SK-N-MC (cell line): Measurements from ENCODE around the gene TOX4.
"Not testable (repeated sequence)": the region's sequence is repeated elsewhere in the genome, so short reads cannot be mapped to it uniquely, and the experiment has no call there.

ENCODE experiments used
- DNase-seq: peaks from one replicate; pipeline ENCODE4 v3.0.0-alpha.2; 2011; ENCODE audit warnings: low read depth, low spot score
- H3K27ac ChIP-seq: fragments of 200-600 bp; sonication (generic); 2 replicates; pipeline ENCODE4 v1.5.1; 2016; ENCODE audit warnings: mixed run types
- H3K36me3 ChIP-seq: fragments of 200-600 bp; sonication (generic); 2 replicates; pipeline ENCODE4 v1.6.1; 2017; ENCODE audit warnings: antibody characterized with exemption, low read length, mixed read lengths; ENCODE audit not compliant: insufficient read depth
- H3K4me3 ChIP-seq: fragments of 200-600 bp; sonication (generic); 2 replicates; pipeline ENCODE4 v1.5.1; 2016
- H3K9ac ChIP-seq: fragments of 200-600 bp; sonication (generic); 2 replicates; pipeline ENCODE4 v1.8.0; 2017; ENCODE audit warnings: mixed run types, mixed read lengths; ENCODE audit not compliant: insufficient read length
- H3K9me3 ChIP-seq: fragments of 200-600 bp; sonication (generic); 2 replicates; pipeline ENCODE4 v1.6.1; 2017; ENCODE audit warnings: low read depth, mild to moderate bottlenecking, antibody characterized with exemption, low read length, moderate library complexity, mixed read lengths
- EZH2 ChIP-seq: fragments of 200-600 bp; sonication (generic); IDR thresholded peaks from one replicate; pipeline ENCODE4 v1.6.1; 2017; ENCODE audit warnings: antibody characterized with exemption
- FOXP2 ChIP-seq: optimal IDR thresholded peaks from 2 replicates; pipeline ENCODE3; 2011; ENCODE audit warnings: mild to moderate bottlenecking, moderate library complexity; ENCODE audit not compliant: insufficient read depth; ENCODE audit errors: extremely low read length, control extremely low read depth
- POLR2AphosphoS5 ChIP-seq: IDR thresholded peaks from 2 replicates; pipeline ENCODE4 v1.6.1; 2012; ENCODE audit warnings: mild to moderate bottlenecking, low read depth, low read length, borderline replicate concordance

Gene TOX4

DNA sequence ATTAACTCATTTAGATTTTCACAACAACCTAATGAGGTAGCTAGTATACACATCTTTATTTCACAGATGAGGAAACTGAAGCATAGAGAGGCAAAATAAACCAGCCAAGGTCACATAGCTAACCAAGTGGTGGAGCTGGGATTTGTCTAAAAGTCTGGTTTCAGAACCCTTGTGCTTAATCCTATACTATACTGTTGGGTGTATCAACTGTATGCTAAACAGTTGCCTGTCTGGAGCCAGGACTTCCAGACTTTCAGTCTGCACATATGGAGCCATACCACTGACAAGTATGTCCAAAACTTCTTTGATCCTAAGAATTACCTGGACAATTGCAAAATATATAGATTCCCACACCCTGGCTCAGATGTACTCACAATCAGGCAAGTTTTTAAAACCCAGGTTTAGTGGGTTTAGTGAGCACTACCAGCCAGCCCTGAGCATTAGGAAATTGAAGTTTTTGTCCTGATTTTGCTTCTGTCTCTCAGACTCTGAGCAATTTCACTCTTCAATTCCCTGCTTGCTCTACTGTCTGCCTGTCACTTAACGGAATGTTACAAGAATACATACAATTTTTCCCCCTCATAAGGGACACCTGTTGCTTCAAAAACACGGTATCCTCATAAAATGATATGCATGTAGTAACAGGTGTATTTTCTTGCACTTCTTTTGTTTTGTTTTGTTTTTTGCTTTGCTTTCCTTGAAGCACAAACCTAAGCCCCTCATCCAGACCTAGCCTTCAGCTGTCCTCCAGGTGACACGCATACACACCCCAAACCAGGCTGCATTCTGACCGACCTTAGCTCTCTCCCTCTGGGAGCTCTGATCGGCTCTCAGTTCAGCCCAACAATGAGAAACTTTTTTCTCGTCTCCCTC is 58.8 kb downstream of the TOX4 start:
- Histone ChIP-seq H3K36me3 (no peaks in the 10 kb centered on the region), H3K27ac (peak overlapping the region; percentile 99), H3K9ac (peak overlapping the region; percentile 73), H3K4me3 (peak overlapping the region; percentile 84), H3K9me3 (no peaks in the 10 kb centered on the region)
- TF ChIP-seq POLR2AphosphoS5 (no peak), FOXP2 (no peak), EZH2 (no peak)
- no peak for DNase-seq

GRCh38 chr14:21536418-21537089 is 59.6 kb downstream of the TOX4 start:
- TF ChIP-seq POLR2AphosphoS5 (no peak), FOXP2 (no peak), EZH2 (no peak)
- no peaks in the 10 kb centered on the region for H3K36me3 ChIP-seq
- H3K27ac ChIP-seq, result peak overlapping the region; percentile 99
- peak overlapping the region; percentile 84 for H3K4me3 ChIP-seq
- H3K9me3 ChIP-seq, result no peaks in the 10 kb centered on the region
- DNase-seq, result no peak
- H3K9ac ChIP-seq, result peak overlapping the region; percentile 73

- Histone ChIP-seq H3K9me3 (no peaks in the 10 kb centered on the region), H3K9ac (peak overlapping the region; percentile 73), H3K27ac (peak overlapping the region; percentile 99), H3K36me3 (no peaks in the 10 kb centered on the region), H3K4me3 (peak overlapping the region; percentile 84)
- DNase-seq, result no peak
- TF ChIP-seq FOXP2 (no peak), POLR2AphosphoS5 (no peak), EZH2 (no peak)
These were observed 60.1 kb downstream of the TOX4 start for GRCh38 chr14:21537090-21537424.

DNA sequence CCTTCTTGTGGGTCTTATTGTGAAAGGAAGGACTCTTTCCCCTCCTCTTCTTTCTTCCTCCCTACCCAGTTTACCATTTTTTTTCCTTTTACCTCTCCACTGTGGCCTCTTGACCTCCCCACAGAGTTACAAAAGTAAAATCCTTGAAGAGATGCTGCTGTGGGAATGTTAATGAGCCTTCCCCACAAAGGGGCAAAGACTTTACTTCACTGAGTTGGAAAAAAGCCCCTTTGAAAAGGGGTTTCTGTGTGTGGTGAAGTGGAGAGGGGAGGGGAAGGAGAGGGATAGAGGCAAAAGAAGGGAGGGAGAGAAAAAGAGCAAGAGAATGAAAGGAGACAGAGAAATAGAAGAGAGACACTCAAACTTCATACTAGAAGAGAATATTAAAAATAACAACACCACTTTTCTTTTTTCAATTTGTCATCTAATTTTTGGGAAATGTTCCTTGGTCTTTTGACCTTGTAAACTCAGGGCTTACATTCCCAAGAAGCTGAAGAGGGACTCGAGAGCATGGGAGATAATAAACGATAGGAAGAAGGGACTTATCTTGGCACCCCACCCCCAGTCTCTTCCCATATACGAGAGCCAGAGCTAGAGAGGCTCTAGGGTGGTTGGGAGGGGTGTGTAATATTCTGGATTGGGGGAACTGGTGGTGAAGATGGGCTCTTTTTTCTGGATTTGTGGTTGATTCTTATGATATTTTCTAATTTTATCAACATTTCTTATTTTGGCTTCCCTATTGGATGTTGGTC is 62.4 kb downstream of the TOX4 start:
- Histone ChIP-seq H3K9me3 (no peaks in the 10 kb centered on the region), H3K9ac (peak overlapping the region; percentile 29), H3K36me3 (no peaks in the 10 kb centered on the region), H3K4me3 (no peak overlapping the region), H3K27ac (peak overlapping the region; percentile 22; the same call in 1 of the 2 replicates)
- no peak for DNase-seq
- no peak for TF ChIP-seq EZH2

GRCh38 chr14:21541413-21542074 is 64.5 kb downstream of the TOX4 start:
- Histone ChIP-seq H3K27ac (no peak overlapping the region), H3K36me3 (no peaks in the 10 kb centered on the region), H3K9ac (no peak overlapping the region), H3K9me3 (no peaks in the 10 kb centered on the region), H3K4me3 (no peak overlapping the region)
- no peak for TF ChIP-seq POLR2AphosphoS5
- no peak for TF ChIP-seq EZH2
- no peak for TF ChIP-seq FOXP2
- no peak for DNase-seq

- H3K4me3 ChIP-seq, result no peak overlapping the region
- H3K9ac ChIP-seq, result no peak overlapping the region
- TF ChIP-seq FOXP2, result no peak
- TF ChIP-seq EZH2, result no peak
- no peak for TF ChIP-seq POLR2AphosphoS5
- peak overlapping the region; percentile 74 for H3K27ac ChIP-seq
- H3K9me3 ChIP-seq, result no peaks in the 10 kb centered on the region
- no peak for DNase-seq
- H3K36me3 ChIP-seq, result no peaks in the 10 kb centered on the region
These were observed 66.5 kb downstream of the TOX4 start for GRCh38 chr14:21543521-21543960.

GRCh38 chr14:21543963-21544362 is 67.0 kb downstream of the TOX4 start:
- TF ChIP-seq FOXP2, result no peak
- Histone ChIP-seq H3K9ac (no peak overlapping the region), H3K9me3 (no peaks in the 10 kb centered on the region), H3K4me3 (no peak overlapping the region), H3K36me3 (no peaks in the 10 kb centered on the region), H3K27ac (0 out of 2 replicates have a peak overlapping the region, but pooled peaks have one; percentile 74)
- DNase-seq, result no peak

DNA sequence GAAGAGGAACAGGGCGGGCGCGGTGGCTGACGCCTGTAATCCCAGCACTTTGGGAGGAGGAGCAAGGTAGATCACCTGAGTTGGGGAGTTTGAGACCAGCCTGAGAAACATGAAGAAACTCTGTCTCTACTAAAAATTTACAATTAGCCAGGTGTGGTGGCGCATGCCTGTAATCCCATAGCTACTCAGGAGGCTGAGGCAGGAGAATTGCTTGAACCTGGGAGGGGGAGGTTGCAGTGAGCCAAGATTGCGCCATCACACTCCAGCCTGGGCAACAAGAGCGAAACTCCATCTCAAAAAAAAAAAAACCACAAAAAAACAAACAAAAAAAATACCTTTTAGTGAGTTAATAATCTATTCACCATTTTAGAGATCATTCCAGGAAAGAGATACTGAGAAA is 67.6 kb downstream of the TOX4 start:
- not testable (repeated sequence) for H3K27ac ChIP-seq, H3K4me3 ChIP-seq, H3K9ac ChIP-seq, H3K9me3 ChIP-seq, H3K36me3 ChIP-seq, DNase-seq
